HepG2 (cell line): ENCODE measurements around the gene CTNNA3. TPM values are rescaled to one million over a fixed set of nuclear protein-coding genes. Genes with fewer than 3 reads are reported as not detected.

Source experiments
- ATAC-seq: fragments of 200-7000 bp; cut with Tn5 transposase; 3 replicates; pipeline ENCODE4 v1.9.1; 2020; ENCODE audit warnings: mild to moderate bottlenecking, moderate library complexity
- BruUV-seq: library from RNA; stranded (reverse); fragments of 400-500 nt; replicated peaks from 2 replicates; lab custom pipeline; 2021; lab: Mats Ljungman, UMichigan
- CTCF ChIA-PET: fragments of 300-600 bp; formaldehyde crosslinking; extraction: SDS; loops from one replicate; lab custom pipeline; 2021; ENCODE audit warnings: low total read pairs, inconsistent platforms, low intra/inter-chr PET ratio; lab: Yijun Ruan, JAX
- POLR2A ChIA-PET: fragments of 350-600 bp; sonication (Branson Sonifier 250); formaldehyde crosslinking; loops from one replicate; lab custom pipeline; 2020; ENCODE audit warnings: antibody characterized with exemption, inconsistent platforms; lab: Yijun Ruan, JAX
- DNase-seq: peaks from one replicate; pipeline ENCODE4 v3.0.0-alpha.2; 2015; ENCODE audit warnings: low spot score
- FAIRE-seq: peaks from 3 replicates; lab custom pipeline; 2011; peaks lifted over from hg19 to GRCh38; lab: Jason Lieb, UNC
- H2AFZ ChIP-seq: one replicate; pipeline ENCODE4 v1.6.1; 2011; ENCODE audit warnings: low read length, inconsistent platforms
- H3K27ac ChIP-seq: fragments of 300-600 bp; 3 replicates; pipeline ENCODE4 v1.8.0; 2011; ENCODE audit warnings: mixed run types, mild to moderate bottlenecking, mixed read lengths, low read length, inconsistent platforms; ENCODE audit not compliant: insufficient read depth; ENCODE audit errors: extremely low read length
- H3K27me3 ChIP-seq, 2 experiments: fragments of 200-600 bp in 1 of 2; 2 replicates in 1 of 2; 3 replicates in 1 of 2; pipeline versions ENCODE4 v1.6.0 to v1.8.0; 2011; ENCODE audit warnings: low read length in 2 of 2, mild to moderate bottlenecking in 2 of 2, moderate library complexity in 2 of 2, inconsistent platforms in 1 of 2; ENCODE audit not compliant: insufficient read depth in 2 of 2, control insufficient read depth in 1 of 2
- H3K36me3 ChIP-seq, 2 experiments: fragments of 200-600 bp in 1 of 2; replicated peaks in 1 of 2; 2 replicates in 1 of 2; 3 replicates in 1 of 2; pipeline versions ENCODE4 v1.5.1 to v1.8.0; 2011; ENCODE audit warnings: low read length in 2 of 2, inconsistent platforms in 1 of 2; ENCODE audit not compliant: insufficient read depth in 2 of 2, control insufficient read depth in 1 of 2
- H3K4me1 ChIP-seq: 2 replicates; pipeline ENCODE4 v1.5.1; 2012; ENCODE audit warnings: low read length, inconsistent platforms; ENCODE audit not compliant: insufficient read depth
- H3K4me2 ChIP-seq: 2 replicates; pipeline ENCODE4 v1.6.0; 2011; ENCODE audit warnings: low read depth, low read length, inconsistent platforms
- H3K4me3 ChIP-seq, 3 experiments: fragments of 200-600 bp in 1 of 3; sonication (generic), shearing (Covaris generic) in 1 of 3; replicated peaks in 1 of 3; 2 replicates each; pipeline ENCODE4 v1.5.1; 2011 to 2016; ENCODE audit warnings: low read length in 3 of 3, inconsistent platforms in 2 of 3, low read depth in 2 of 3, mild to moderate bottlenecking in 2 of 3, control low read depth in 1 of 3, mixed read lengths in 1 of 3; ENCODE audit not compliant: insufficient read depth in 1 of 3
- H3K79me2 ChIP-seq: one replicate; pipeline ENCODE4 v1.6.1; 2011; ENCODE audit warnings: low read length, inconsistent platforms; ENCODE audit not compliant: insufficient read depth
- H3K9ac ChIP-seq: 2 replicates; pipeline ENCODE4 v1.6.0; 2011; ENCODE audit warnings: mild to moderate bottlenecking, low read depth, low read length, inconsistent platforms; ENCODE audit not compliant: insufficient read depth
- H3K9me3 ChIP-seq: 2 replicates; pipeline ENCODE4 v1.5.1; 2012; ENCODE audit warnings: mild to moderate bottlenecking, low read length
- H4K20me1 ChIP-seq: 2 replicates; pipeline ENCODE4 v1.6.0; 2011; ENCODE audit warnings: inconsistent platforms, mild to moderate bottlenecking, low read length, moderate library complexity; ENCODE audit not compliant: insufficient read depth
- CTCF ChIP-seq: sonication (generic); formaldehyde crosslinking; IDR thresholded peaks from 2 replicates; pipeline ENCODE4 v1.5.0; 2020; ENCODE audit warnings: mild to moderate bottlenecking, missing genetic modification reagents, moderate library complexity
- FOXA3 ChIP-seq: IDR thresholded peaks from 2 replicates; pipeline ENCODE4 v1.6.1; 2016; ENCODE audit warnings: missing genetic modification reagents, missing compliant biosample characterization
- FOXJ3 ChIP-seq: sonication (generic); formaldehyde crosslinking; IDR thresholded peaks from 2 replicates; pipeline ENCODE4 v1.4.0; 2020; ENCODE audit warnings: missing genetic modification reagents, mild to moderate bottlenecking, borderline replicate concordance
- GABPA ChIP-seq, 2 experiments: IDR thresholded peaks; 2 replicates each; pipeline ENCODE4 v1.6.1; 2011 to 2016; ENCODE audit warnings: low read depth in 2 of 2, low read length in 1 of 2, missing biosample characterization in 1 of 2, missing genetic modification characterization in 1 of 2
- GPBP1L1 ChIP-seq: sonication (generic); formaldehyde crosslinking; IDR thresholded peaks from 2 replicates; pipeline ENCODE4 v1.5.0; 2020; ENCODE audit warnings: mild to moderate bottlenecking, missing genetic modification reagents
- KAT7 ChIP-seq: IDR thresholded peaks from 2 replicates; pipeline ENCODE4 v1.6.1; 2018; ENCODE audit warnings: borderline replicate concordance, missing compliant biosample characterization
- NR3C1 ChIP-seq: sonication (generic); formaldehyde crosslinking; IDR thresholded peaks from 2 replicates; pipeline ENCODE4 v1.4.0; 2020; ENCODE audit warnings: missing genetic modification reagents
- PAX8 ChIP-seq: sonication (generic); formaldehyde crosslinking; IDR thresholded peaks from 2 replicates; pipeline ENCODE4 v1.8.0; 2022; ENCODE audit warnings: mild to moderate bottlenecking, missing genetic modification reagents, borderline replicate concordance
- RBFOX2 ChIP-seq: fragments of 200-400 bp; formaldehyde crosslinking; IDR thresholded peaks from 2 replicates; pipeline ENCODE4 v1.6.1; 2017; ENCODE audit warnings: low read depth, mild to moderate bottlenecking, low read length
- TP53 ChIP-seq: sonication (generic); formaldehyde crosslinking; conservative IDR thresholded peaks from 2 replicates; pipeline ENCODE4 v1.4.0; 2020; ENCODE audit warnings: missing genetic modification reagents
- ZBTB8A ChIP-seq: sonication (generic); formaldehyde crosslinking; IDR thresholded peaks from 2 replicates; pipeline ENCODE4 v1.4.0; 2020; ENCODE audit warnings: mild to moderate bottlenecking, low read depth, missing genetic modification reagents, borderline replicate concordance
- ZFP36L2 ChIP-seq: sonication (generic); formaldehyde crosslinking; IDR thresholded peaks from 2 replicates; pipeline ENCODE4 v1.4.0; 2020; ENCODE audit warnings: missing genetic modification reagents
- ZNF512B ChIP-seq: sonication (generic); formaldehyde crosslinking; IDR thresholded peaks from 2 replicates; pipeline ENCODE4 v1.5.1; 2020; ENCODE audit warnings: missing genetic modification reagents, mild to moderate bottlenecking, borderline replicate concordance
- ZNF879 ChIP-seq: sonication (generic); formaldehyde crosslinking; IDR thresholded peaks from 2 replicates; pipeline ENCODE4 v1.8.1; 2023; ENCODE audit warnings: missing genetic modification reagents
- WGBS: methylation state at CpG from one replicate; pipeline ENCODE4 v1.1.6; 2017; ENCODE audit warnings: low lambda C conversion rate; 5-methylcytosine and 5-hydroxymethylcytosine counted together
- in situ Hi-C: cut with HindIII; loops from 2 replicates; pipeline ENCODE4 v1.10.0; 2017; ENCODE audit warnings: low pct_unique_long_range_greater_than_20kb; ENCODE audit not compliant: extremely low pct_ligation_motif_present
- intact Hi-C: fragments of 100-400 bp; cut with micrococcal nuclease; formaldehyde crosslinking; loops from one replicate; pipeline ENCODE4 v1.10.0; 2022; ENCODE audit not compliant: unreplicated experiment
- polyA plus RNA-seq, 8 experiments: library from polyadenylated mRNA; depleted of rRNA in 3 of 8; stranded (reverse) in 7 of 8; unstranded in 1 of 8; fragments of >200 nt; fragmentation: Illumina TruSeq in 4 of 8; extraction: Trizol in 4 of 8; gene quantifications; 2 replicates each; pipeline versions ENCODE4 v1.2.1 to v1.2.3, GENCODE V29; 2011 to 2016; ENCODE audit warnings: low read depth in 4 of 8, missing spikeins in 1 of 8, mixed read lengths in 1 of 8; ENCODE audit not compliant: insufficient read depth in 1 of 8
- total RNA-seq, 5 experiments: library from RNA; depleted of rRNA; stranded (reverse); fragments of >200 nt; fragmentation: Illumina TruSeq; extraction: Trizol; gene quantifications; 2 replicates each; pipeline ENCODE4 v1.2.3, GENCODE V29; 2016; ENCODE audit warnings: low read depth in 1 of 5

The CTNNA3 gene
- total and polyA plus RNA-seq, 2 of the 13 experiments (the other 11 are each of a cell fraction or from before 2014, with no cell fraction given): not detected

- H3K4me2 ChIP-seq: no peak overlapping the region
- ATAC-seq (no peak), DNase-seq (no peak), FAIRE-seq (no peak)
- intact Hi-C loops: no loop called here
- H3K79me2 ChIP-seq: no peaks in the 10 kb centered on the region
- H4K20me1 ChIP-seq: no peaks in the 10 kb centered on the region
- H2AFZ ChIP-seq: no peak overlapping the region
- in situ Hi-C loops: no loop called here
- no TSS peak for BruUV-seq
- H3K27ac ChIP-seq: no peak overlapping the region
- no peaks in the 10 kb centered on the region; a peak in 1 of 5 replicates for H3K27me3 ChIP-seq
- H3K9ac ChIP-seq: no peak overlapping the region
- no peaks in the 10 kb centered on the region for H3K4me1 ChIP-seq
- no peaks in the 10 kb centered on the region for H3K36me3 ChIP-seq
- ChIA-PET POLR2A (no interaction called here), CTCF (no interaction called here)
- no peak overlapping the region for H3K4me3 ChIP-seq
- no peaks in the 10 kb centered on the region for H3K9me3 ChIP-seq
- WGBS: 47% methylated on average over 2 of the region's 2 CpGs
- TF ChIP-seq FOXJ3 (no peak), ZFP36L2 (CRISPR knock-in tag) (no peak), NR3C1 (CRISPR knock-in tag) (no peak), ZNF879 (CRISPR knock-in tag) (no peak), ZBTB8A (CRISPR knock-in tag) (no peak), FOXA3 (CRISPR knock-in tag) (no peak), KAT7 (no peak)
Measured at GRCh38 chr10:66095610-66096009, 1600.4 kb downstream of the CTNNA3 start.

GRCh38 chr10:66085906-66086305, 1610.1 kb downstream of the CTNNA3 start:
- no TSS peak for BruUV-seq
- Histone ChIP-seq H3K4me2 (no peak overlapping the region), H3K27ac (no peak overlapping the region), H3K9me3 (no peaks in the 10 kb centered on the region), H3K79me2 (no peaks in the 10 kb centered on the region), H4K20me1 (no peaks in the 10 kb centered on the region), H3K36me3 (no peaks in the 10 kb centered on the region), H3K4me3 (no peak overlapping the region), H3K9ac (no peak overlapping the region), H3K27me3 (no peaks in the 10 kb centered on the region), H3K4me1 (no peaks in the 10 kb centered on the region), H2AFZ (no peak overlapping the region)
- no peak for ATAC-seq
- CTCF ChIA-PET: no interaction called here
- no peak for DNase-seq
- FAIRE-seq: no peak
- in situ Hi-C loops (no loop called here), intact Hi-C loops (no loop called here)
- POLR2A ChIA-PET: no interaction called here
- 0% methylated on average over 1 of the region's 1 CpG for WGBS
- no peak for TF ChIP-seq CTCF (CRISPR knock-in tag)
- TF ChIP-seq TP53 (CRISPR knock-in tag): no peak
- TF ChIP-seq ZNF512B (CRISPR knock-in tag): no peak
- no peak for TF ChIP-seq RBFOX2
- TF ChIP-seq GPBP1L1 (CRISPR knock-in tag): no peak
- TF ChIP-seq GABPA (IDR thresholded peaks at IDR 0.05; ENCODE audit: low read depth, low read length): no peak
- no peak for TF ChIP-seq GABPA (CRISPR knock-in tag; IDR thresholded peaks at IDR 0.05; ENCODE audit: low read depth)
- no peak for TF ChIP-seq PAX8
